Brain microvascular endothelial cell (primary cell): ENCODE measurements around the gene COX19.

Experiments
- DNase-seq: peaks from one replicate; pipeline ENCODE4 v3.0.0-alpha.2; 2020
- H3K27ac ChIP-seq: fragments of 250-450 bp; sonication (Bioruptor Pico); 2 replicates; pipeline ENCODE4 v1.5.1; 2020; ENCODE audit warnings: mild to moderate bottlenecking, moderate library complexity
- H3K27me3 ChIP-seq: fragments of 250-450 bp; sonication (Bioruptor Pico); replicated peaks from 2 replicates; pipeline ENCODE4 v1.5.1; 2020; ENCODE audit warnings: mild to moderate bottlenecking
- H3K36me3 ChIP-seq: fragments of 250-450 bp; sonication (Bioruptor Pico); replicated peaks from 2 replicates; pipeline ENCODE4 v1.5.1; 2020; ENCODE audit warnings: mild to moderate bottlenecking
- H3K4me3 ChIP-seq: 2 replicates; pipeline ENCODE4 v1.5.1; 2011; ENCODE audit warnings: low read depth, mild to moderate bottlenecking, control low read depth, low read length, moderate library complexity
- in situ Hi-C: cut with HindIII; loops from 2 replicates; pipeline ENCODE4 v1.10.0; 2017; ENCODE audit warnings: low sequenced_read_pairs, low pct_ligation_motif_present
- TF ChIP-seq, protein P1 (sequence below): IDR thresholded peaks from 2 replicates; pipeline ENCODE4 v1.5.1; 2011; ENCODE audit warnings: low read depth, mild to moderate bottlenecking, moderate library complexity, low read length, control low read depth, inconsistent platforms; ENCODE audit errors: missing control alignments

The COX19 gene

DNA sequence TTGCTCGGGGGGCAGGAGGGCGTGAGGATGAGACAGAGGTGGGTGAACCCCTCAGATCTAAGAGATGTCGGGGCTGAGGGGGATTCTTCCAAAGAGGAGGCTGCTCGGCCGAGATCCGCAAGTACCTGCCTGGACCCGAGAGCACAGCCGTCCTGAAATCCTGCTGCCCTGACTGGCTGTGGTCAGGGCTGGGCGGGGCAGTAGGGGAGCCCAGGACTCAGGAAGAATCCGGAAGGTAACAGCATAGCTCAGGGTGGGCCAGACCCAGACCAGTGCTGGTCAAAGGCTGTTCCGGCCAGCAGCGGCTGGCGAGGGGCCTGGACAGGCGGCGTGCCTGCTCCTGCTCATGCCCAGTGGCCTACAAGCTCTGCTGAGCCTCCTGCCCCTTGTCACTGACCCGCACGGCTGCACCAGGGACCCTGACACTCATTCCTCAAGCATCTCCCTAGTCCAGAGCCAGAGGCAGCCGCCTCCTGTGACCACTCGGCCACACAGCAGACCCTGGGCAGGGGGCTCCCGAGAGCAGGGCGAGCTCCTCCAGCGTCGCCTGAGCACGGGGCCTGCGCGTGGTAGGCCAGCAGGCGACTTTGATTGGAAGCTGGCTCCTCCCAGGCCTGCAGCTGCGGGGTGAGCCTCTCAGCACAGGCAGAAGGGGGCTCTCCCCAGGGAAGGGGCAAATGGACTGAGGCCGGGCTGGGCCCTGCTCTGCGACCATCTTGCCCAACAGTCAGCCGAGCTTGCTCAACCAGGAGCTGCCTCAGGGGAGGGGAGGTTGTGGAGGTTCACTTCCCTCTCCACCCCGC lies 17.7 kb downstream of the COX19 start:
- no peak for DNase-seq
- Histone ChIP-seq H3K4me3 (no peak overlapping the region), H3K27me3 (peaks cover 2% of the 10 kb centered on the region), H3K27ac (no peak overlapping the region), H3K36me3 (no peaks in the 10 kb centered on the region)
- TF ChIP-seq, protein P1, sequence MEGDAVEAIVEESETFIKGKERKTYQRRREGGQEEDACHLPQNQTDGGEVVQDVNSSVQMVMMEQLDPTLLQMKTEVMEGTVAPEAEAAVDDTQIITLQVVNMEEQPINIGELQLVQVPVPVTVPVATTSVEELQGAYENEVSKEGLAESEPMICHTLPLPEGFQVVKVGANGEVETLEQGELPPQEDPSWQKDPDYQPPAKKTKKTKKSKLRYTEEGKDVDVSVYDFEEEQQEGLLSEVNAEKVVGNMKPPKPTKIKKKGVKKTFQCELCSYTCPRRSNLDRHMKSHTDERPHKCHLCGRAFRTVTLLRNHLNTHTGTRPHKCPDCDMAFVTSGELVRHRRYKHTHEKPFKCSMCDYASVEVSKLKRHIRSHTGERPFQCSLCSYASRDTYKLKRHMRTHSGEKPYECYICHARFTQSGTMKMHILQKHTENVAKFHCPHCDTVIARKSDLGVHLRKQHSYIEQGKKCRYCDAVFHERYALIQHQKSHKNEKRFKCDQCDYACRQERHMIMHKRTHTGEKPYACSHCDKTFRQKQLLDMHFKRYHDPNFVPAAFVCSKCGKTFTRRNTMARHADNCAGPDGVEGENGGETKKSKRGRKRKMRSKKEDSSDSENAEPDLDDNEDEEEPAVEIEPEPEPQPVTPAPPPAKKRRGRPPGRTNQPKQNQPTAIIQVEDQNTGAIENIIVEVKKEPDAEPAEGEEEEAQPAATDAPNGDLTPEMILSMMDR: no peak
- in situ Hi-C loops: no loop called here

DNA sequence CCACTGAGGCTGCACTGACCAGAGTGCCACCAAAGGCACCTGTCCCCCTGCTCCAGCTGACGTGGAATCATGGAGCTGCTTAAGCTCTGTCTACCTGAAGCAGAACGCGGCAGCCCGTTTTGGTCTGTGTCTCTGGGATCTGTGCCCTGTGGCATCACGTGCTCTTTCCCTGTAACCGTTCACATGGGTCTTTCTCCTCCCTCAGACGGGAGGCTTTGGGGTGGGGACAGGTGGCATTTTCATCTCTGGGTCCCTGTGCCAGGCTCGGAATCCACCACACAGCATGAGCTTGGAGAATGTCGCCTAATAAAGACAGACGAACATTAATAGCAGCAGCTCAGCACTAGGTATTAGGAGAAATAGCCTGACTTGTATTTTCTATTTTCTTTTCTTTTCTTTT lies 19.3 kb downstream of the COX19 start:
- Histone ChIP-seq H3K27me3 (peaks cover 2% of the 10 kb centered on the region), H3K4me3 (no peak overlapping the region), H3K27ac (no peak overlapping the region), H3K36me3 (no peaks in the 10 kb centered on the region)
- TF ChIP-seq, protein P1: no peak
- in situ Hi-C loops: no loop called here
- DNase-seq: no peak

DNA sequence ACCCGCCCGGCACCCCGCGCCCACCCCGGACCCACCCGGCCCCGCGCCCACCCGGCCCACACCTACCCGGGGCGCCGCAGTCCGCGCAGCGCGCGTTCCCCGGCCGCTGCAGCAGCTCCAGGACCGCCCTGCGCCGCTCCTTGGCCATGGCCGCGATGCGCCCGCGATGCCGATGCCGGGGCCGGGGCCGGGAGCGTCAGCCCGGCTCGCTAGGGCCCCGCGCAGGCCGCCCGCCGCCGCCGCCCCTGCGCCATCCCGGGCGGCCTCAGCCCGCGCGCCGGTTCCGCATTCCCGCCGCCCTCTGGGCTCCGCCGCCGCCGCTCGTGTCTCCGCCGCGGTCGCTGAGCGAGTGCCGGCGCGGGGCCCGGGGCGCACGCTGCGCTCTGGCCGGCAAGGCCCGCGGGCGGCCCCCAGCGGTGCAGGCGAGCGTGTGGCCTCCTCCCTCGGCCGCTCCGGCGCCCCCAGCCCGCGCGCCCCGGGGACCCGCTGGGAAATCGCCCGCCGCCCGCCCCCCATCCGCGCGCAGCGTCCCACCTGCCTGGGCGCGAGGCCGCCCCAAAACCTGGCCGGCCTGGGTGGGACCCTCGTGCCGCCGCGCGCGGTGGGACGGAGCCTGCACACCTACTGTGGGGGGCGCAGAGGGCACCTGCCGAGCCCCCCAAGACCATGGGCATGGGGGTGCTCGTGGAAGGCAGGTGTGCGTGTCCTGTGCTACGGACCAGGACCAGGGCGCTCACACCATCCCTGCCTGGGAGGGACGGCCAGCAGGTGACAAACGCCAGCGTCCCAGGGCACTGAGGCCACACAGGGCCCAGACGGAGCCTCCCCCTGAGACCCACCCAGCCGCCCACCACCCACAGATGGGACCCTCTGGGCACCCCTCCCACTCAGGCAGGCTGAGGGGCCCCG lies 20.8 kb downstream of the COX19 start, which contains the start of gene ADAP1:
TSS of gene ADAP1 (minus strand) at position 351 of the 909 bp plus-strand sequence. CDS start at position 148, 203 bp downstream.
- no peak within 1 kb of the TSS for H3K27ac ChIP-seq
- peaks cover 2% of the 10 kb centered on the region for H3K27me3 ChIP-seq
- peak within 1 kb of the TSS; percentile 9 for H3K4me3 ChIP-seq
- no peak for DNase-seq
- in situ Hi-C loops: no loop called here
- no peaks in the 10 kb centered on the region for H3K36me3 ChIP-seq
- TF ChIP-seq, protein P1: peak; percentile 22

DNA sequence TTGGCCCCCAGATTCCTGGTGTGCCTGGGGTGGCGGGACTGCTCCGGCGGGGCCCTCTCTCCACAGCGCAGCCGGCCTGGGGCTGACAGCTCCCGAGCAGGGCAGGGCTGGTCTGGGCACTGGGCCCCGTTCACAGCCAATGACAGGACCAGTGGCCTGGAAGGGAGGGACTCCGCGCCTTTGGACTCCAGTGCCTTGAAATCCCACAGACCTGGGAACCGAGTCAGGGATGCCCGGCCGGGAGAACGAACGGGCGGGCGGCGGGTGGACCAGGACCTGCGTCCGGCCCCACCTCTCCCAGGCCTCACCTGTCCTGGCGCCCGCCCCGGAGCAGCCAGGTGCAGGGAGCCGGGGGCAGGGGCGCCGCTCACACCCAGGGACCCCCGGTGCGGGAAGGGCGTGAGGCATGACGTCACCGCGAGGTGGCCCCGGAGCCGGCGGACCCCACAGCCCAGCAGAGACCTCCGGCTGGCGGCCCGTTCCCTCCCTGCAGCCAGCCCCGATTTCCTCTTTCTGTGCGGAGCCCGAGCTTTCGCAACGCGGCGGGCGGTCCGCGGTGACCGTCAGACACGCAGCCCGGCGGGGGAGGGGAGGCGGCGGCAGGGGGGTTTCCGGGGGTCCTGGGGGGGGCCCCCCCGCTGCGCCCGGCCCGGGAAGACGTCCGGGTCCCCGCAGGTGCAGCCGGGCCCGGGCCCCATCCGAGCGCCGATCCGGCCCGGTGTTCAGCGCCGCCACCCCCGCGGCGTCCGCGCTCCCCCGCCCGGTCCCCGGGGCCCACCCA lies 21.6 kb downstream of the COX19 start:
- in situ Hi-C loops: no loop called here
- H3K27me3 ChIP-seq: peaks cover 2% of the 10 kb centered on the region
- H3K36me3 ChIP-seq: no peaks in the 10 kb centered on the region
- H3K4me3 ChIP-seq: peak overlapping the region; percentile 9
- H3K27ac ChIP-seq: no peak overlapping the region
- TF ChIP-seq, protein P1: no peak
- no peak for DNase-seq

DNA sequence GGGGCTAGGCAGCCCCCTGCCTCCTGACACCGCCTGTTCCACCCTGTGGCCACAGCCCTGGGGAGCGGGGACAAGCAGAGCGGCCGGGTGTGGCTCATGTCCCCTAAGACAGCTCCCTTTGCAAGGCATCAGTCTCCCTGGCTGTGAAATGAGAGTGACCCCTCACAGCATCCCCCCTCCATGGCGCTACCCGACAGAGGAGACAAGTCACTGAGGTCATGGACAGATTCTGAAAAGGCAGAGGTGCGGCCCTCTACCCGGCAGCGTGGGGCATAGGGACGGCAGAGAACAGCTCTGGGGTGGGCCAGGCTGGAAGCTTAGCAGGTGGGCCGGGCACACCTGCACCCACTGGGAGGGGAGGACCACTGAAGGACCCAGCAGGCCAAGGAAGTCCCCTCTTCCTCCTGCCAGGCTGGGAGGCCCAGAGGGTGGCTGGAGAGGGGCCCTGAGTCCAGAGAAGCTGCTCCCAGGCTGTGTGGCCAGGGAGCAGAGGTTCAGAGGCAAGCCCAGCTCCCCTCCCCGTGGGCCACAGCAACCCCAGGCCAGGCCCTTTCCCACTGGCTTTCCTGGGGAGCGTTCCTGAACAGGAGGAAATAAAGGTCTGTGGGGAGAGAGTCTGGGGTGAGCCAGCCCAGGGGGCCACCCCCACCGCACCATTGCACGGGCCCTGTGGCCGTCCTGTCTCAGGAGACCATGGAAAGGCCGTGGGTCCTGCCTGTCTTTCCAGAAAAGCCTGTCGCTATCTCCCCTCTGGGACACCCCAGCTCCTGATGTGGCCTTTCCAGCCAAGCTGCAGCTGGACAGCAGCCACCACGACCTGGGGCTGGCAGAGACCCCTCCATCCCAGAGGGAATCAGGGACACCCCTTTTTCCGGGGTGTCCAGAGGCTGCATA lies 22.6 kb downstream of the COX19 start:
- H3K36me3 ChIP-seq: no peaks in the 10 kb centered on the region
- DNase-seq: no peak
- H3K27ac ChIP-seq: no peak overlapping the region
- TF ChIP-seq, protein P1: no peak
- no peak overlapping the region for H3K4me3 ChIP-seq
- in situ Hi-C loops: no loop called here
- H3K27me3 ChIP-seq: peaks cover 2% of the 10 kb centered on the region
